HepG2 (cell line): ENCODE data around the gene SAMD4A. TPM values are rescaled to one million over a fixed set of nuclear protein-coding genes. Genes with fewer than 3 reads are reported as not detected.

ENCODE experiments used
- ATAC-seq: fragments of 200-7000 bp; cut with Tn5 transposase; 3 replicates; pipeline ENCODE4 v1.9.1; 2020; ENCODE audit warnings: mild to moderate bottlenecking, moderate library complexity
- BruUV-seq: library from RNA; stranded (reverse); fragments of 400-500 nt; replicated peaks from 2 replicates; lab custom pipeline; 2021; lab: Mats Ljungman, UMichigan
- CTCF ChIA-PET: fragments of 300-600 bp; formaldehyde crosslinking; extraction: SDS; loops from one replicate; lab custom pipeline; 2021; ENCODE audit warnings: low total read pairs, inconsistent platforms, low intra/inter-chr PET ratio; lab: Yijun Ruan, JAX
- POLR2A ChIA-PET: fragments of 350-600 bp; sonication (Branson Sonifier 250); formaldehyde crosslinking; loops from one replicate; lab custom pipeline; 2020; ENCODE audit warnings: antibody characterized with exemption, inconsistent platforms; lab: Yijun Ruan, JAX
- DNase-seq: peaks from one replicate; pipeline ENCODE4 v3.0.0-alpha.2; 2015; ENCODE audit warnings: low spot score
- FAIRE-seq: peaks from 3 replicates; lab custom pipeline; 2011; peaks lifted over from hg19 to GRCh38; lab: Jason Lieb, UNC
- H2AFZ ChIP-seq: one replicate; pipeline ENCODE4 v1.6.1; 2011; ENCODE audit warnings: low read length, inconsistent platforms
- H3K27ac ChIP-seq: fragments of 300-600 bp; 3 replicates; pipeline ENCODE4 v1.8.0; 2011; ENCODE audit warnings: mixed run types, mild to moderate bottlenecking, mixed read lengths, low read length, inconsistent platforms; ENCODE audit not compliant: insufficient read depth; ENCODE audit errors: extremely low read length
- H3K27me3 ChIP-seq, 2 experiments: fragments of 200-600 bp in 1 of 2; 2 replicates in 1 of 2; 3 replicates in 1 of 2; pipeline versions ENCODE4 v1.6.0 to v1.8.0; 2011; ENCODE audit warnings: low read length in 2 of 2, mild to moderate bottlenecking in 2 of 2, moderate library complexity in 2 of 2, inconsistent platforms in 1 of 2; ENCODE audit not compliant: insufficient read depth in 2 of 2, control insufficient read depth in 1 of 2
- H3K36me3 ChIP-seq, 2 experiments: fragments of 200-600 bp in 1 of 2; replicated peaks in 1 of 2; 2 replicates in 1 of 2; 3 replicates in 1 of 2; pipeline versions ENCODE4 v1.5.1 to v1.8.0; 2011; ENCODE audit warnings: low read length in 2 of 2, inconsistent platforms in 1 of 2; ENCODE audit not compliant: insufficient read depth in 2 of 2, control insufficient read depth in 1 of 2
- H3K4me1 ChIP-seq: 2 replicates; pipeline ENCODE4 v1.5.1; 2012; ENCODE audit warnings: low read length, inconsistent platforms; ENCODE audit not compliant: insufficient read depth
- H3K4me2 ChIP-seq: 2 replicates; pipeline ENCODE4 v1.6.0; 2011; ENCODE audit warnings: low read depth, low read length, inconsistent platforms
- H3K4me3 ChIP-seq, 3 experiments: fragments of 200-600 bp in 1 of 3; sonication (generic), shearing (Covaris generic) in 1 of 3; replicated peaks in 1 of 3; 2 replicates each; pipeline ENCODE4 v1.5.1; 2011 to 2016; ENCODE audit warnings: low read length in 3 of 3, inconsistent platforms in 2 of 3, low read depth in 2 of 3, mild to moderate bottlenecking in 2 of 3, control low read depth in 1 of 3, mixed read lengths in 1 of 3; ENCODE audit not compliant: insufficient read depth in 1 of 3
- H3K79me2 ChIP-seq: one replicate; pipeline ENCODE4 v1.6.1; 2011; ENCODE audit warnings: low read length, inconsistent platforms; ENCODE audit not compliant: insufficient read depth
- H3K9ac ChIP-seq: 2 replicates; pipeline ENCODE4 v1.6.0; 2011; ENCODE audit warnings: mild to moderate bottlenecking, low read depth, low read length, inconsistent platforms; ENCODE audit not compliant: insufficient read depth
- H3K9me3 ChIP-seq: 2 replicates; pipeline ENCODE4 v1.5.1; 2012; ENCODE audit warnings: mild to moderate bottlenecking, low read length
- H4K20me1 ChIP-seq: 2 replicates; pipeline ENCODE4 v1.6.0; 2011; ENCODE audit warnings: inconsistent platforms, mild to moderate bottlenecking, low read length, moderate library complexity; ENCODE audit not compliant: insufficient read depth
- EHMT2 ChIP-seq: fragments of 200-600 bp; sonication (generic); IDR thresholded peaks from 2 replicates; pipeline ENCODE4 v1.7.0; 2017; ENCODE audit warnings: antibody characterized with exemption, low read depth, low read length, borderline replicate concordance
- HDAC2 ChIP-seq: sonication (generic); formaldehyde crosslinking; IDR thresholded peaks from 2 replicates; pipeline ENCODE4 v1.4.0; 2020; ENCODE audit warnings: missing genetic modification reagents
- IRF2 ChIP-seq: IDR thresholded peaks from 2 replicates; pipeline ENCODE4 v1.6.1; 2018; ENCODE audit warnings: missing genetic modification reagents, missing compliant biosample characterization
- KLF9 ChIP-seq: IDR thresholded peaks from 2 replicates; pipeline ENCODE4 v1.6.1; 2016; ENCODE audit warnings: low read depth
- MIER2 ChIP-seq: IDR thresholded peaks from 2 replicates; pipeline ENCODE4 v1.6.1; 2016; ENCODE audit warnings: missing biosample characterization, missing genetic modification reagents
- SAP130 ChIP-seq: IDR thresholded peaks from 2 replicates; pipeline ENCODE4 v1.6.1; 2016; ENCODE audit warnings: low read depth
- WIZ ChIP-seq: sonication (generic); formaldehyde crosslinking; IDR thresholded peaks from 2 replicates; pipeline ENCODE4 v1.5.1; 2020; ENCODE audit warnings: mild to moderate bottlenecking, missing genetic modification reagents
- ZFP36L1 ChIP-seq: sonication (generic); formaldehyde crosslinking; IDR thresholded peaks from 2 replicates; pipeline ENCODE4 v1.8.0; 2022; ENCODE audit warnings: mild to moderate bottlenecking, missing genetic modification reagents, moderate library complexity
- ZNF605 ChIP-seq: sonication (generic); formaldehyde crosslinking; IDR thresholded peaks from 2 replicates; pipeline ENCODE4 v1.8.0; 2022; ENCODE audit warnings: mild to moderate bottlenecking, missing genetic modification reagents
- ZSCAN9 ChIP-seq: IDR thresholded peaks from 2 replicates; pipeline ENCODE4 v1.6.1; 2016; ENCODE audit warnings: borderline replicate concordance
- WGBS: methylation state at CpG from one replicate; pipeline ENCODE4 v1.1.6; 2017; ENCODE audit warnings: low lambda C conversion rate; 5-methylcytosine and 5-hydroxymethylcytosine counted together
- in situ Hi-C: cut with HindIII; loops from 2 replicates; pipeline ENCODE4 v1.10.0; 2017; ENCODE audit warnings: low pct_unique_long_range_greater_than_20kb; ENCODE audit not compliant: extremely low pct_ligation_motif_present
- intact Hi-C: fragments of 100-400 bp; cut with micrococcal nuclease; formaldehyde crosslinking; loops from one replicate; pipeline ENCODE4 v1.10.0; 2022; ENCODE audit not compliant: unreplicated experiment
- polyA plus RNA-seq, 8 experiments: library from polyadenylated mRNA; depleted of rRNA in 3 of 8; stranded (reverse) in 7 of 8; unstranded in 1 of 8; fragments of >200 nt; fragmentation: Illumina TruSeq in 4 of 8; extraction: Trizol in 4 of 8; gene quantifications; 2 replicates each; pipeline versions ENCODE4 v1.2.1 to v1.2.3, GENCODE V29; 2011 to 2016; ENCODE audit warnings: low read depth in 4 of 8, missing spikeins in 1 of 8, mixed read lengths in 1 of 8; ENCODE audit not compliant: insufficient read depth in 1 of 8
- total RNA-seq, 5 experiments: library from RNA; depleted of rRNA; stranded (reverse); fragments of >200 nt; fragmentation: Illumina TruSeq; extraction: Trizol; gene quantifications; 2 replicates each; pipeline ENCODE4 v1.2.3, GENCODE V29; 2016; ENCODE audit warnings: low read depth in 1 of 5
- TF ChIP-seq, protein P1 (sequence below), 2 experiments: IDR thresholded peaks; 2 replicates each; pipeline ENCODE4 v1.6.1; 2011 to 2012; ENCODE audit warnings: low read length in 2 of 2, borderline replicate concordance in 1 of 2, low read depth in 1 of 2, mild to moderate bottlenecking in 1 of 2, moderate library complexity in 1 of 2
- TF ChIP-seq, protein P2 (sequence below): IDR thresholded peaks from 2 replicates; pipeline ENCODE4 v1.6.1; 2016; ENCODE audit warnings: mild to moderate bottlenecking
- TF ChIP-seq, protein P3 (sequence below): sonication (generic); formaldehyde crosslinking; IDR thresholded peaks from 2 replicates; pipeline ENCODE4 v1.4.0; 2020; ENCODE audit warnings: missing genetic modification reagents, mild to moderate bottlenecking, borderline replicate concordance

SAMD4A gene
- total and polyA plus RNA-seq, 2 of the 13 experiments (the other 11 are each of a cell fraction or from before 2014, with no cell fraction given): 11.8 to 13.0 TPM

DNA sequence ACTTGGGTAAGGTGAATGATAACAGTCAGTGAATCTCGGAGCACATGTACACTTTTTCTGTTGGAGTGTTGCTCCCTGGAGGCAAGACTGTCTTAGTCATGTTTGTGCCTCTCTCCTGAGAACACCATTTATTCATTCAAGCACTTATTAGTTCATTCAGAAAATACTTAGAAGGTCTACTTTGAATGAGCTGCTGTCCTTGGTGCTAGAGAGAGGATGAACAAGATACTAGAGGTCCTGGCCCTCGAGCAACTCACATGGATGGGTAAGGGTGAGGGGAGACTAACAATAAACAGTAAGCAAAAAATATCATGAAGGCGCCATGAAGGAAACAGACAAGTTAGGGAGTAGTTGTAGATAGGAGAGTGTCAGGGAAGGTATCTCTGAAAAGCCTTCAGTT lies 17.1 kb upstream of the SAMD4A start:
- CTCF ChIA-PET: no interaction called here

More for the DNA sequence above, 17.1 kb upstream of the SAMD4A start:
- H3K36me3 ChIP-seq: no peaks in the 10 kb centered on the region
- H3K4me2 ChIP-seq: no peak overlapping the region
- no peak overlapping the region for H2AFZ ChIP-seq
- no peaks in the 10 kb centered on the region for H3K27me3 ChIP-seq
- no peak overlapping the region for H3K4me3 ChIP-seq
- no peak for DNase-seq
- POLR2A ChIA-PET: no interaction called here
- intact Hi-C loops: no loop called here
- peaks cover 14% of the 10 kb centered on the region; the same call in 1 of the 2 replicates for H3K4me1 ChIP-seq
- no peak overlapping the region for H3K9ac ChIP-seq
- H3K79me2 ChIP-seq: no peaks in the 10 kb centered on the region
- ATAC-seq: peak; percentile 30; the same call in 1 of the 3 replicates
- H4K20me1 ChIP-seq: no peaks in the 10 kb centered on the region
- no peaks in the 10 kb centered on the region for H3K9me3 ChIP-seq
- in situ Hi-C loops: no loop called here
- FAIRE-seq: no peak
- TF ChIP-seq ZFP36L1 (CRISPR knock-in tag) (0 out of 2 replicates have a peak, but pooled peaks have one; percentile 36), IRF2 (CRISPR knock-in tag) (0 out of 2 replicates have a peak, but pooled peaks have one; percentile 25), WIZ (CRISPR knock-in tag) (peak; percentile 64; the same call in 1 of the 2 replicates), EHMT2 (peak; percentile 90), SAP130 (CRISPR knock-in tag) (peak; percentile 33; the same call in 1 of the 2 replicates), KLF9 (CRISPR knock-in tag) (no peak), HDAC2 (CRISPR knock-in tag) (peak; percentile 25; the same call in 1 of the 2 replicates), ZNF605 (CRISPR knock-in tag) (no peak), ZSCAN9 (CRISPR knock-in tag) (0 out of 2 replicates have a peak, but pooled peaks have one; percentile 45), MIER2 (peak; percentile 96)
- TF ChIP-seq, protein P1, sequence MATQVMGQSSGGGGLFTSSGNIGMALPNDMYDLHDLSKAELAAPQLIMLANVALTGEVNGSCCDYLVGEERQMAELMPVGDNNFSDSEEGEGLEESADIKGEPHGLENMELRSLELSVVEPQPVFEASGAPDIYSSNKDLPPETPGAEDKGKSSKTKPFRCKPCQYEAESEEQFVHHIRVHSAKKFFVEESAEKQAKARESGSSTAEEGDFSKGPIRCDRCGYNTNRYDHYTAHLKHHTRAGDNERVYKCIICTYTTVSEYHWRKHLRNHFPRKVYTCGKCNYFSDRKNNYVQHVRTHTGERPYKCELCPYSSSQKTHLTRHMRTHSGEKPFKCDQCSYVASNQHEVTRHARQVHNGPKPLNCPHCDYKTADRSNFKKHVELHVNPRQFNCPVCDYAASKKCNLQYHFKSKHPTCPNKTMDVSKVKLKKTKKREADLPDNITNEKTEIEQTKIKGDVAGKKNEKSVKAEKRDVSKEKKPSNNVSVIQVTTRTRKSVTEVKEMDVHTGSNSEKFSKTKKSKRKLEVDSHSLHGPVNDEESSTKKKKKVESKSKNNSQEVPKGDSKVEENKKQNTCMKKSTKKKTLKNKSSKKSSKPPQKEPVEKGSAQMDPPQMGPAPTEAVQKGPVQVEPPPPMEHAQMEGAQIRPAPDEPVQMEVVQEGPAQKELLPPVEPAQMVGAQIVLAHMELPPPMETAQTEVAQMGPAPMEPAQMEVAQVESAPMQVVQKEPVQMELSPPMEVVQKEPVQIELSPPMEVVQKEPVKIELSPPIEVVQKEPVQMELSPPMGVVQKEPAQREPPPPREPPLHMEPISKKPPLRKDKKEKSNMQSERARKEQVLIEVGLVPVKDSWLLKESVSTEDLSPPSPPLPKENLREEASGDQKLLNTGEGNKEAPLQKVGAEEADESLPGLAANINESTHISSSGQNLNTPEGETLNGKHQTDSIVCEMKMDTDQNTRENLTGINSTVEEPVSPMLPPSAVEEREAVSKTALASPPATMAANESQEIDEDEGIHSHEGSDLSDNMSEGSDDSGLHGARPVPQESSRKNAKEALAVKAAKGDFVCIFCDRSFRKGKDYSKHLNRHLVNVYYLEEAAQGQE (IDR thresholded peaks at IDR 0.05; ENCODE audit: borderline replicate concordance in 1 of 2, low read depth in 1 of 2, low read length in 2 of 2): peak; percentile 54 to 95
- TF ChIP-seq, protein P2, sequence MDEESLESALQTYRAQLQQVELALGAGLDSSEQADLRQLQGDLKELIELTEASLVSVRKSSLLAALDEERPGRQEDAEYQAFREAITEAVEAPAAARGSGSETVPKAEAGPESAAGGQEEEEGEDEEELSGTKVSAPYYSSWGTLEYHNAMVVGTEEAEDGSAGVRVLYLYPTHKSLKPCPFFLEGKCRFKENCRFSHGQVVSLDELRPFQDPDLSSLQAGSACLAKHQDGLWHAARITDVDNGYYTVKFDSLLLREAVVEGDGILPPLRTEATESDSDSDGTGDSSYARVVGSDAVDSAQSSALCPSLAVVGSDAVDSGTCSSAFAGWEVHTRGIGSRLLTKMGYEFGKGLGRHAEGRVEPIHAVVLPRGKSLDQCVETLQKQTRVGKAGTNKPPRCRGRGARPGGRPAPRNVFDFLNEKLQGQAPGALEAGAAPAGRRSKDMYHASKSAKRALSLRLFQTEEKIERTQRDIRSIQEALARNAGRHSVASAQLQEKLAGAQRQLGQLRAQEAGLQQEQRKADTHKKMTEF: 0 out of 2 replicates have a peak, but pooled peaks have one; percentile 22
- TF ChIP-seq, protein P3, sequence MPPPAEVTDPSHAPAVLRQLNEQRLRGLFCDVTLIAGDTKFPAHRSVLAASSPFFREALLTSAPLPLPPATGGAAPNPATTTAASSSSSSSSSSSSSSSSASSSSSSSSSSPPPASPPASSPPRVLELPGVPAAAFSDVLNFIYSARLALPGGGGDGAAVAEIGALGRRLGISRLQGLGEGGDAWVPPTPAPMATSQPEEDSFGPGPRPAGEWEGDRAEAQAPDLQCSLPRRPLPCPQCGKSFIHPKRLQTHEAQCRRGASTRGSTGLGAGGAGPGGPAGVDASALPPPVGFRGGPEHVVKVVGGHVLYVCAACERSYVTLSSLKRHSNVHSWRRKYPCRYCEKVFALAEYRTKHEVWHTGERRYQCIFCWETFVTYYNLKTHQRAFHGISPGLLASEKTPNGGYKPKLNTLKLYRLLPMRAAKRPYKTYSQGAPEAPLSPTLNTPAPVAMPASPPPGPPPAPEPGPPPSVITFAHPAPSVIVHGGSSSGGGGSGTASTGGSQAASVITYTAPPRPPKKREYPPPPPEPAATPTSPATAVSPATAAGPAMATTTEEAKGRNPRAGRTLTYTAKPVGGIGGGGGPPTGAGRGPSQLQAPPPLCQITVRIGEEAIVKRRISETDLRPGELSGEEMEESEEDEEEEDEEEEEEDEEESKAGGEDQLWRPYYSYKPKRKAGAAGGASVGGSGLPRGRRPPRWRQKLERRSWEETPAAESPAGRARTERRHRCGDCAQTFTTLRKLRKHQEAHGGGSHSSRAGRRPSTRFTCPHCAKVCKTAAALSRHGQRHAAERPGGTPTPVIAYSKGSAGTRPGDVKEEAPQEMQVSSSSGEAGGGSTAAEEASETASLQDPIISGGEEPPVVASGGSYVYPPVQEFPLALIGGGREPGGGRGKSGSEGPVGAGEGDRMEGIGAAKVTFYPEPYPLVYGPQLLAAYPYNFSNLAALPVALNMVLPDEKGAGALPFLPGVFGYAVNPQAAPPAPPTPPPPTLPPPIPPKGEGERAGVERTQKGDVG (CRISPR knock-in tag): no peak
- 31% methylated on average over 3 of the region's 3 CpGs for WGBS
- no peak overlapping the region for H3K27ac ChIP-seq
- no TSS peak for BruUV-seq
